Stimulated activated CD8-positive, alpha-beta memory T cell treated with anti-CD3 and anti-CD28 coated beads, Interleukin-7, amount 100 ng/mL, for 1 hour (primary cell): ENCODE data around the gene ANKZF1.

Experiments
- DNase-seq, 2 donors: peaks; one replicate each; pipeline ENCODE4 v3.0.0-alpha.2; 2020; ENCODE audit warnings: low read depth in 2 of 2

The ANKZF1 gene

GRCh38 chr2:219228041-219228910 lies 1.3 kb upstream of the ANKZF1 start:
- DNase-seq: no peak

- no peak for DNase-seq
These were observed 698 bp upstream of the ANKZF1 start for GRCh38 chr2:219228911-219229304.

GRCh38 chr2:219230059-219230540 lies 494 bp downstream of the ANKZF1 start:
- no peak for DNase-seq

GRCh38 chr2:219234331-219234730 lies 4.7 kb downstream of the ANKZF1 start:
- DNase-seq: no peak

GRCh38 chr2:219243291-219243761 lies 13.7 kb downstream of the ANKZF1 start:
- DNase-seq: no peak

GRCh38 chr2:219244789-219245147 lies 15.2 kb downstream of the ANKZF1 start:
- no peak for DNase-seq

- DNase-seq: peak; percentile 81 to 83
These were observed 15.7 kb downstream of the ANKZF1 start, which contains the start of the genes GLB1L and STK16 for GRCh38 chr2:219245148-219245898. Gene GLB1L, minus strand, starts transcription at chr2:219245444. Its CDS starts 1,871 bp downstream, at chr2:219243573. Gene STK16, plus strand, starts transcription at chr2:219245479. Its CDS starts 521 bp downstream, at chr2:219246000.

- no peak for DNase-seq
These were observed 16.3 kb downstream of the ANKZF1 start for GRCh38 chr2:219245899-219246230.

- DNase-seq: no peak
These were observed 17.0 kb downstream of the ANKZF1 start for GRCh38 chr2:219246559-219246958.

GRCh38 chr2:219247678-219248642 lies 18.4 kb downstream of the ANKZF1 start:
- no peak for DNase-seq

GRCh38 chr2:219248845-219249202 lies 19.2 kb downstream of the ANKZF1 start:
- DNase-seq: no peak

- DNase-seq: no peak
These were observed 19.8 kb downstream of the ANKZF1 start for GRCh38 chr2:219249203-219249980.

- no peak for DNase-seq
These were observed 20.6 kb downstream of the ANKZF1 start for GRCh38 chr2:219250049-219250781.

GRCh38 chr2:219251656-219252055 lies 22.1 kb downstream of the ANKZF1 start:
- DNase-seq: no peak

GRCh38 chr2:219252084-219252483 lies 22.5 kb downstream of the ANKZF1 start:
- DNase-seq: no peak

GRCh38 chr2:219252570-219252899 lies 22.9 kb downstream of the ANKZF1 start:
- DNase-seq: no peak

- no peak for DNase-seq
These were observed 23.5 kb downstream of the ANKZF1 start, which contains the start of gene TUBA4B for GRCh38 chr2:219252900-219253752. Gene TUBA4B, plus strand, starts transcription at chr2:219253243. Its CDS starts 165 bp downstream, at chr2:219253408.

- DNase-seq: peak; percentile 80 to 84
These were observed 24.4 kb downstream of the ANKZF1 start, which contains the start of gene TUBA4A for GRCh38 chr2:219253753-219254589. Gene TUBA4A, minus strand, starts transcription at chr2:219253918. Its CDS starts 60 bp downstream, at chr2:219253858.
